Activated naive CD4-positive, alpha-beta T cell treated with anti-CD3 and anti-CD28 coated beads, Interleukin-2, amount 50 U/mL, for 72 hours (primary cell): ENCODE data around the gene CCBE1. TPM values are rescaled to one million over a fixed set of nuclear protein-coding genes. Genes with fewer than 3 reads are reported as not detected.

Experiments used
- ATAC-seq, 2 donors: fragments of 150-1000 bp; cut with Tn5 transposase; 2 replicates each; pipeline ENCODE4 v1.10.0; 2021; ENCODE audit warnings: mild to moderate bottlenecking in 2 of 2, moderate library complexity in 2 of 2
- DNase-seq, 2 donors: peaks; one replicate each; pipeline ENCODE4 v3.0.0; 2021 to 2022; ENCODE audit warnings: low spot score in 2 of 2
- H3K27ac Mint-ChIP-seq, 2 donors: one replicate each; pipeline ENCODE4 v1.8.0; 2022; ENCODE audit warnings: mild to moderate bottlenecking in 2 of 2, mixed read lengths in 2 of 2
- H3K36me3 Mint-ChIP-seq, 2 donors: one replicate each; pipeline ENCODE4 v1.8.0; 2022; ENCODE audit warnings: mixed read lengths in 2 of 2
- H3K9me3 Mint-ChIP-seq, 2 donors: one replicate each; pipeline ENCODE4 v1.8.0; 2022; ENCODE audit warnings: mixed read lengths in 2 of 2
- total RNA-seq, 2 donors: library from RNA; stranded (reverse); gene quantifications; one replicate each; pipeline ENCODE4 v1.2.3, GENCODE V29; 2022

Gene CCBE1
- total RNA-seq, 2 donors from 2014 or later = 0.08 to 0.27 TPM

DNA sequence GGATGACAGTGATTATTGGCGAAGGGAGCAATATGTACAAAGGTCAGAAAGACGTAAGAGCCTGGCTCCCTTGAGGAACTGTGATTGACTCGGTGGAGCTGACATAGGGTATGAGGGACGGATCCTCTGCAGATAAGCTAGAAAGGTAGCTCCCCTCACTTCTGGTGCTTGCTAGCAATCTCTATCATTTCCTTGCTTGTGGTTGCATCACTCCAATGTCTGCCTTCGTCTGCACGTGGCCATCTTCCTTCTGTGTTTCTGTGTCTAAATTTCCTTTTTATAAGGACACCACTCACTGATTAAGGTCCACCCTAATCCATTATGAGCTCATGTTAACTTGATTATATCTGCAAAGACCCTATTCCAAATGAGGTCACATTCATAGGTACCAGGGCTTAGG is 315.3 kb downstream of the CCBE1 start:
- ATAC-seq (no peak), DNase-seq (no peak)
- H3K36me3 Mint-ChIP-seq = no peaks in the 10 kb centered on the region
- H3K9me3 Mint-ChIP-seq = no peaks in the 10 kb centered on the region
- no peak overlapping the region for H3K27ac Mint-ChIP-seq

Other genes starting within 250 kb of the CCBE1 start
- gene PMAIP1, start 202.6 kb upstream of the CCBE1 start, total RNA-seq = 100 to 1,000 TPM in 1 of 2 donors, 10 to 100 TPM in 1; 52.6 to 105 TPM